ENCODE results near the gene RYR2. TPM values are rescaled to one million over a fixed set of nuclear protein-coding genes. Genes with fewer than 3 reads are reported as not detected.

Gene RYR2
- total RNA-seq, 1 experiment from 2014 or later = 0.90 TPM

- H3K27me3 Mint-ChIP-seq (ENCODE audit: unreplicated experiment) = no peaks in the 10 kb centered on the region
- no peak for DNase-seq
These were observed 599.0 kb downstream of the RYR2 start for GRCh38 chr1:237640966-237641365.

GRCh38 chr1:237650809-237651208 lies 608.8 kb downstream of the RYR2 start:
- no peak for DNase-seq
- no TSS peak for BruUV-seq (replicated peaks)
- TF ChIP-seq CTCF (IDR thresholded peaks at IDR 0.05; ENCODE audit: unreplicated experiment) = no peak
- H3K4me3 Mint-ChIP-seq (ENCODE audit: low read depth, unreplicated experiment) = no peak overlapping the region
- no peak overlapping the region for H3K27ac Mint-ChIP-seq (ENCODE audit: unreplicated experiment)
- no peaks in the 10 kb centered on the region for H3K4me1 Mint-ChIP-seq (ENCODE audit: low read depth, unreplicated experiment)
- H3K9me3 Mint-ChIP-seq (ENCODE audit: low read depth, unreplicated experiment) = no peaks in the 10 kb centered on the region
- intact Hi-C loops (cut with micrococcal nuclease; ENCODE audit: unreplicated experiment) = no loop called here
- H3K27me3 Mint-ChIP-seq (ENCODE audit: unreplicated experiment) = no peaks in the 10 kb centered on the region
- CTCF ChIA-PET = no interaction called here
- H3K36me3 Mint-ChIP-seq (ENCODE audit: insufficient read depth, unreplicated experiment) = no peaks in the 10 kb centered on the region

More at GRCh38 chr1:237640966-237641365, 599.0 kb downstream of the RYR2 start:
- BruUV-seq (replicated peaks) = no TSS peak
- H3K4me1 Mint-ChIP-seq (ENCODE audit: low read depth, unreplicated experiment) = no peaks in the 10 kb centered on the region
- H3K27ac Mint-ChIP-seq (ENCODE audit: unreplicated experiment) = no peak overlapping the region
- H3K36me3 Mint-ChIP-seq (ENCODE audit: insufficient read depth, unreplicated experiment) = no peaks in the 10 kb centered on the region
- H3K4me3 Mint-ChIP-seq (ENCODE audit: low read depth, unreplicated experiment) = no peak overlapping the region
- no peaks in the 10 kb centered on the region for H3K9me3 Mint-ChIP-seq (ENCODE audit: low read depth, unreplicated experiment)
- intact Hi-C loops (cut with micrococcal nuclease; ENCODE audit: unreplicated experiment) = no loop called here
- TF ChIP-seq CTCF (IDR thresholded peaks at IDR 0.05; ENCODE audit: unreplicated experiment) = no peak
- CTCF ChIA-PET = no interaction called here

GRCh38 chr1:237655778-237656177 lies 613.8 kb downstream of the RYR2 start:
- no peaks in the 10 kb centered on the region for H3K9me3 Mint-ChIP-seq (ENCODE audit: low read depth, unreplicated experiment)
- DNase-seq = no peak
- H3K27ac Mint-ChIP-seq (ENCODE audit: unreplicated experiment) = no peak overlapping the region
- BruUV-seq (replicated peaks) = no TSS peak
- H3K4me3 Mint-ChIP-seq (ENCODE audit: low read depth, unreplicated experiment) = no peak overlapping the region
- no peaks in the 10 kb centered on the region for H3K4me1 Mint-ChIP-seq (ENCODE audit: low read depth, unreplicated experiment)
- no peaks in the 10 kb centered on the region for H3K27me3 Mint-ChIP-seq (ENCODE audit: unreplicated experiment)
- TF ChIP-seq CTCF (IDR thresholded peaks at IDR 0.05; ENCODE audit: unreplicated experiment) = no peak
- intact Hi-C loops (cut with micrococcal nuclease; ENCODE audit: unreplicated experiment) = no loop called here
- CTCF ChIA-PET = no interaction called here
- no peaks in the 10 kb centered on the region for H3K36me3 Mint-ChIP-seq (ENCODE audit: insufficient read depth, unreplicated experiment)

- intact Hi-C loops (cut with micrococcal nuclease; ENCODE audit: unreplicated experiment) = no loop called here
- CTCF ChIA-PET = interaction anchor here (0.5 kb wide), 1 partner anchor 137 kb away, joined by 3 read pairs; no protein-coding TSS in a partner anchor
These were observed 622.4 kb downstream of the RYR2 start for GRCh38 chr1:237664348-237664747.

More at GRCh38 chr1:237664348-237664747, 622.4 kb downstream of the RYR2 start:
- TF ChIP-seq CTCF (IDR thresholded peaks at IDR 0.05; ENCODE audit: unreplicated experiment) = no peak
- no peaks in the 10 kb centered on the region for H3K27me3 Mint-ChIP-seq (ENCODE audit: unreplicated experiment)
- no peak overlapping the region for H3K4me3 Mint-ChIP-seq (ENCODE audit: low read depth, unreplicated experiment)
- no TSS peak for BruUV-seq (replicated peaks)
- no peaks in the 10 kb centered on the region for H3K4me1 Mint-ChIP-seq (ENCODE audit: low read depth, unreplicated experiment)
- H3K36me3 Mint-ChIP-seq (ENCODE audit: insufficient read depth, unreplicated experiment) = no peaks in the 10 kb centered on the region
- DNase-seq = no peak
- H3K9me3 Mint-ChIP-seq (ENCODE audit: low read depth, unreplicated experiment) = no peaks in the 10 kb centered on the region
- no peak overlapping the region for H3K27ac Mint-ChIP-seq (ENCODE audit: unreplicated experiment)

Data from Calu3 (cell line).